Effector CD8-positive, alpha-beta T cell (primary cell): ENCODE results near the gene FAM151B.
"Not testable (repeated sequence)": the region's sequence is repeated elsewhere in the genome, so short reads cannot be mapped to it uniquely, and the experiment has no call there.

Experiments used
- DNase-seq: peaks from one replicate; lab custom pipeline; 2025; lab: John Stamatoyannopoulos, UW
- total RNA-seq, 4 experiments: gene quantifications; one replicate each; lab custom pipeline; 2026; lab: John Stamatoyannopoulos, UW

The FAM151B gene, protein sequence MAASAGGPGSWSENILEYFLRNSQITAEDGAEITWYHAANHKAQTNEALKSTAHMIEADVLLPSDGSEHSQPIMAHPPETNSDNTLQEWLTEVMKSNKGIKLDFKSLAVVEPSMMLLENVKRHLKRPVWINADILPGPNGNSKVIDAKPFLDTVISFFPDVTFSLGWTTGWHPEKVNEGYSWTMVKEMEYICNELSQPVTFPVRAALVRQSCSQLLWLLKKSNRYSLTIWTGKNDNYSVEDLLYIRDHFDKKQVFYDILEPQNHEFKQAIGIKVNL
- 0.29 to 0.88 (median 0.61) reads per million in 4 experiments for total RNA-seq

DNA sequence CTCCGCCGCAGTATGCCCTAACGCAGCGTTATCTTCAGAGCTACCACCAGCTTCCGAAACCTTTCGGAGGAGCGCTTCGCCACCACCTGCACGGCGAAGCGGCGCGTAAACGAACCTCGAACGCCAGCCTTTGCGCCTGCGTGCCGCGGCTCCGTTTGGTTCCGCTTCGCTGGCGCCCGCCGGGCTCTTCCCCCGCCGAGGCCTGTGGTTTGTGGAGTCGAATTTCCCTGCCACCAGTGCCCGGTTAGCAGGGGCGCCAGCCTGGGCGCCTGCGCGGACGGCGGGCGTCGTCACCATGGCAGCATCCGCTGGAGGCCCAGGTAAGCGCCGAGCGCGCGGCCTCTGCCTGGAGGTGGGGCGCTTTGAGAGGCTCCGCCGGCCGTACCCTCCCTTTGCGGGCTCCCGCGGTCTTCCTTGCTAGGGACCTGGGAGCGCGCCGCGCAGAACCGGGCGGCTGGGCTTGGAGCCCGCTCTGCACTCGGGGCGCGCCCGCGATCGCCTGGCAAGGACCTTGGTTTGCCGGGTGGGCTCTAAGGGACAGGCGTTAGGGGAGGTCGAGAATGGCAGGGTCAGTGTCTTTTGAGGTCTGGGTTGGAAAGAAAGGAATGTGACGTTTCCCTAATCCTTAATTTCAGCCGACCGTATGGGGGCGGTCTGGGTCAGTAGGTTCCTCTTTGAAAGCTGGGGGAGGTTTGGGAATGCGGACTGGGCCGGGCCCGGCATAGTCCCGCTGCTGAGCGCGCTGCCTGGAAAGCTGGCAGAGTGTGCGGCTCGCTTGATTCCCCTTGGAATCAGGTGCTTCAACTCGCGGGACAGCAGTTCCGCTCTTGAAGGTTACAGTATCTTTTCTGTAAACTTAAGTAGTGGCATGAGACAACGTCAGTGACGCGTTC is at the start of gene FAM151B:
Gene FAM151B (plus strand): TSS at position 272 of the 893 bp plus-strand sequence. CDS start 24 bp downstream, at position 296.
- DNase-seq = peak; percentile 42

DNA sequence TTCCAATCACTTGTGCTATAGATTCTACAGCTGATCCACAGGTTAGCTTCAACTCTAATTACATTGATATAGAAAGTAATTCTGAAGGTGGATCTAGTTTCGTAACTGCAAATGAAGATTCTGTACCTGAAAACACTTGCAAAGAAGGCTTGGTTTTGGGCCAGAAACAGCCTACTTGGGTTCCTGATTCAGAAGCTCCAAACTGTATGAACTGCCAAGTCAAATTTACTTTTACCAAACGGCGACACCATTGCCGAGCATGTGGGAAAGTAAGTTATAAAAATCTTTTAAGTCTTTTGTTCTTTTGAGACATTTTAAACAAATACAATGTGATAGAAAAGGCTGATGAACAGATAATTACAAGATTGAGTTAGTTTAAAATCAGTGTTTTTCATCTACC is 49.2 kb upstream of the FAM151B start:
- no peak for DNase-seq

DNA sequence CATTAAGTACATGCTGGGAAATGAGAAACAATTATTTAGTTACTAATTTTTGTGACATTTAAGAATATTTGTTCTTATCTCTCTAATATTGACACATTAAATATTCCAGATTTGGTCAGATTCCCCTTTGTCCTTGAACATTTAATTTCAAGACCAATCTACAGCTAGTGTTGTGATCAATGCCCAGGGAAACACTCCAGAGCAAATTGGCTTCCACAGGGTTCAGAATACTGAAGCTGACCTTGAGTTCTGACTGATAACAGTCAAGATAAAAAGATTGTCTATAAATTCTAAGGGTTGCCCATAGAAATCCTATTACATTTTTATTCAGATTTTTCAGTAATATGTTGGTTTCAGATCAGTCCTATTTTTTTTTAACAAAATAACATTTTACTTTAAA is 48.7 kb upstream of the FAM151B start:
- DNase-seq = no peak

DNA sequence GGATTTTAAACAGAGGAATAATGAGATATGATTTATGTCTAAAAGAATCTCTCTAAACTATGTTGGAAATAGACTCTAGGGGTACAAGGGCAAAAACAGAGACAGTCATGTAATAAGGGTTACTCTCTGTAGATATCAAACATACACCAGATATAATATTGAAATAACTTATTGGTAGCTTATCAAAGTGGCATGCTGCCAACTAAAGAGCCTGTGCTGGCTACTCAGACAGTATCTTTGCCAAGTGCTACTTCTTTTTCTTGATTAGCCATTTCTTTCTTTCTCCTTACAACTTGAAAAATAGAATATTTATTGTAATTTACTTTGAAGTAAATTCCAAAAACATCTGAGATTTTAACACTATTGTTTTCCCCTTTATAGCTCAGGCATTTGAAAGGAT is 45.2 kb upstream of the FAM151B start:
- DNase-seq = no peak

DNA sequence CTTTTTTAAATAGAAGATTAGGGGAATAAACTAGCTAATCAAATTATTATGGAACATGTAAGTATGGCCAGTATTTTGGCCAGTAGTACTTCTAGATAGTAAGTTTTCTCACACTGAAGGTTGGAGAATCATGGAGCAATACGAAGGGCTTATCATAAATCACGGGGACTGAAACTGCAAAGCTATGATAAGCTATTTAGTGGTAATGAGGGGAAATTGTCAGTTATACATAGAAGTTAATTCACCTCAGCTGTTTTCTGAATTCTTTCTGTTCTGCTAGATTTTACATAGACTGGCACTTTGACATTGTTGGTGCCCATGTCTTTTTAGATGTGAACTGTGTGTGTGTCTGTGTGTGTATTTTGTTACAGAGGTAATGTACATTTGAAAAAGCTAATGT is 34.5 kb upstream of the FAM151B start:
- no peak for DNase-seq

DNA sequence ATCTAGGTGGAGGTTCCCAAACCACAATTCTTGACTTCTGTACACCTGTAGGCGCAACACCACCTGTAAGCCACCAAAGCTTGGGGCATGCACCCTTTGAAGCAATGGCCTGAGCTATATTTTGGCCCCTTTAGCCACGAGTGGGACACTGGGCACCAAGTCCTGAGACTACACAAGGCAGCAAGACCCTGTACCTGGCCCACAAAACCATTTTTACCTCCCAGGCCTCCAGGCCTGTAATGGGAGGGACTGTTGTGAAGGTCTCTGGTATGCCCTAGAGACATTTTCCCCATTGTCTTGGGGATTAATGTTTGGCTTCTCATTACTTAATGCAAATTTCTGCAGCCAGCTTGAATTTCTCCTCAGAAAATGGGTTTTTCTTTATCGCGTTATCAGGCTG is 24.6 kb upstream of the FAM151B start:
- no peak for DNase-seq

DNA sequence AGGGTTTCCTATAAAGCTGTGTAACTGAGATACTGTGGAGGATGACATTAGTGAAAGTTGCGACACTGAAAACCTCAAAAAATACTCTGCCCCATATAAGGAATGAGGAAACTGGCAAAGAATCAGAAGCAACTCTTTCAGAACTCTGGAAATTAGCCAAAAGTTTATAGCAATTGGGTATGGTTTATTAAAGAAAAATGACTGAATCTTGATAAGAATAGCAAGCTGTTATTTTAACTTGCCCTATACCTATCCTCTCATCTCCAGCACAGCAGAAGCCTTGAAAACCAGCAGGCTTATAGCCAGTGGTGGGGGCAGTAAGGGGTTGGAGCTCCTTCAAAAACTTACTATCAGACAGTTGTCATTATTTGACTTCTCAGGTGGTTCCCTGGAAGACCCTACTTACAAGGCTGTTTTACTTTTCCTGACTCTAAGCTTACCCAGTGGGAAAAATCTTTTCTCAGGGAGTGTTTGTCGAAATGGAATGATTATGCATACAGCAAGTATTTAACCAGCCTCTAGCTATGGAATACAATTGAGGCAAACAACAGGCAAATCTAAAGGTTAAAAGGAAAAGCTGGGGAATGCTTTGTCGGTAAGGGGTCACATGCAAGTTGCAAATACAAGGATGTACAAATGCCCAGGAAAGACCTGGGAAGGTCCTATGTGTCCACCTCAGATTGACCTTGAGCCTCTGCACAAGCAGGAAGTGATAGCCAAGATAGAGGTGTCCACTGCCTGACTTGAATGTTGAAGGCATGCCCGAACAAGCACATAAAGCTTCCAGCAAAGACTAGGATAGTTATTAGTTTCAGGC is 21.0 kb upstream of the FAM151B start:
- no peak for DNase-seq

DNA sequence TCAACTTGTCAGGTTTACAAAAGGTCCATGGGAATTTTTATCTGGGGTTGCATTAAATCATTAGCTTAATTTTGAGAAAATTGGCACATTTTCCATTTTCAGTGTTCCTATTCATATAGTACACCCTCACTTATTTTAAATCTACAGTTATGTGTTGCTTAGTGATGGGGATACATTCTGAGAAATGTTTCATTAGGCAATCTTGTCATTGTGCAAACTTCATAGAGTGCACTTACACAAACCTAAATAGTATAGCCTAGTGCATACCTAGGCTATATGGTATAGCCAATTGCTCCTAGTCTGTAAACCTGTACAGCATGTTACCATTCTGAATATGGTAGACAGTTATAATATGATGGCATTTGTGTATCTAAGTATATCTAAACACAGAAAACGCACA is 19.8 kb upstream of the FAM151B start:
- no peak for DNase-seq

DNA sequence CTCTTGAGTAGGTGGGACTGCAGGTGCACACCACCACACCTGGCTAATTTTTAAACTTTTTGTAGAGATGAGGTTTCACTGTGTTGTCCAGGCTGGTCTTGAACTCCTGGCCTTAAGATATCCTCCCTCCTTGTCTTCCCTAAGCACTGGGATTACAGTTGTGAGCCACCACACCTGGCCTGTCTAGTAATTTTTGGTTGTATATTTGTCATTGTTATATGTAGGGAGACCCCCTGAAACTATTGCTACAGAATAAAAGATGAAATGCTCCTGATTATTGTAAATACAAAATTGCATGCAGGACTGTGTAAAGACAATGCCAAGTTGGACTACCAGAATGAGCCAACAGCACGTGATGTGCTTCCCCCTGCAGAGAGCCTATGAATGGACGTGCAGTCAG is 17.3 kb upstream of the FAM151B start:
- DNase-seq = not testable (repeated sequence)

DNA sequence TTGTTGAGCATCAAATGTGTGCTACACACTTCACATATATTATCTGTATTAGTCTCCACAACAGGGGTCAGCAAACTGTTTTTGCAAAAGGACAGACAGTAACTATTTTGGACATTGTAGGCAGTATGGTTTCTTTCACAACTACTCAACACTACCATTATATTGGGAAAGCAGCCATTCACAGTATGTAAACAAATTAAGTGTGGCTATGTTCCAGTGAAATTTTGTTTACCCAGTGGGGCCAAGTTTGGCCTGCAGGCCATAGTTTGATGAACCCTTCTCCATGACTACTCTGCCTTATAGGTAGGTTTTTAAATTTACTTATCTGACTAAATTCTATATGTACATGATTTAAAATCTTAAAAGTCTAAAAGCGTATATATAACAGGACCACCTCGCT is 13.0 kb upstream of the FAM151B start:
- DNase-seq = no peak

DNA sequence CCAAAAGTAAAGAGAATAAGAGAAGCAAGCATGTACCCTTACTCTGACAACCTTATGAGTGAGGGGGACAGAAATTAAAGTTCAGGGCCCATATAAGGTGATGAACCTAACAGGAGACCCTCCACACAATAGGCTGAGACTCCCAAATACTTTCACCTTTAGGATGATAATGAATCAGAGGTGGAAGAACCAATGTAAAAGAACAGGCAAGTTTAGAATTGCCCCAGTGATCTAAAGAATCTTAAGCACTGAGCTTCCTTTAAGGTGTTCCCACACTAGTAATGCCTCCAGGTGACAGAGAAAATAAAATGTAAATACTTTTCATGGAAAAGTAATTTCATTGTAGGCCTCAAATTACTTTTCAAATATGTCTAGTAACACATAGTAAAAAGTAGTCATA is 8.2 kb upstream of the FAM151B start:
- DNase-seq = no peak

DNA sequence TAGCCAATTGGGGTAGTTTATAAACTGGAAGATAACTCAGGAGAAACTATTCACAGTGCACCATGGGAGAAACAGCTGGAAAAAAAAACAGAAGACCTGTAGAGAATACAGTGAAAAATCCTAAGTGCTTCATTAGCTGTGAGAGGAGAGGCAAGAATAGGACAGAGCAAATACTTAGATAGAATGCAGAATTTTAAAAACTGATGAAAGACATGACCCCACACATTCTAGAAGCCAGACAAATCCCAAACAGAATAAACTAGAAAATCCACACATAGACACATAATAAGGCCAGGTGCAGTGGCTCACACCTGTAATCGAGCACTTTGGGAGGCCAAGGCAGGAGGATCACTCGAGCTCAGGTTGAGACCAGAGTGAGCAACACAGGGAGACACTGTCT is 7.5 kb upstream of the FAM151B start:
- no peak for DNase-seq

DNA sequence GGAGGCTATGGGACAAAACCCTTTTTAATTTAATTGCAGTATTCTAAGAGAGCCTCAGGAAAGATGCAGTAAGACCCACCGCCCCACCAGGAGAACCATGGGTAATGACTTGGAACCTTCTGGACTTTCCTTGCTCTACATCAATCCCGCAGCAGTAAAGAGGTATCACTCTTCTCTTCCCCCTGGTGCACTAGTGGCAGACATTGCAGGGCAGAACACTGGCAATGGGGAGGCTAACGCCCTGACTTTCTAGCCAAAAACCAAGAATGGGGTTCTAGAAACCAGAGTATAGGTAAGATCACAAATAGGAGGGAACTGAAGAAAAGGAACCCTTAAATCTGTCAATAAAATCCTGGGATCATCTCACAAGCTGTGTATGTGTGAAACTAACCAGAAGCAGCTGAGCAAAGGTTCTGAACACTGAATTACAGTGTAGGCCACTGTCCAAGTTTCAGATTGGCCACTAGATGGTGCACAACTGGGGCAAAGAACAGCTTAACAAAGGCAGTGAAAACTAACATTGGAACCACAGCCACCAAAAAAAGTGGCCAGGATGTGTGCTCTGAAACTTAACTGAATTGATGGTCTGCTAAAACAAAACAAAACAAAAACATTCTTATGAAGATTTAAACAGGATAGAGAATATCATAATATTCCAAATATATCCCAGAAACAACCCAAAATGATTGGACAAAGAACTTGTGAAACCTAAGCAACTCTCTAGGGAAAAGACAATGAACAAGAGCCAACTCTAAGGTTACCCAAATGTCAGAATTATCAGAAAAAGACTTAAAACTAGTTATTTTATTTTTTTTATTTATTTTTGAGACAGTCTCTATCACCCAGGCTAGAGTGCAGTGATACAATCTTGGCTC is 6.6 kb upstream of the FAM151B start:
- no peak for DNase-seq

DNA sequence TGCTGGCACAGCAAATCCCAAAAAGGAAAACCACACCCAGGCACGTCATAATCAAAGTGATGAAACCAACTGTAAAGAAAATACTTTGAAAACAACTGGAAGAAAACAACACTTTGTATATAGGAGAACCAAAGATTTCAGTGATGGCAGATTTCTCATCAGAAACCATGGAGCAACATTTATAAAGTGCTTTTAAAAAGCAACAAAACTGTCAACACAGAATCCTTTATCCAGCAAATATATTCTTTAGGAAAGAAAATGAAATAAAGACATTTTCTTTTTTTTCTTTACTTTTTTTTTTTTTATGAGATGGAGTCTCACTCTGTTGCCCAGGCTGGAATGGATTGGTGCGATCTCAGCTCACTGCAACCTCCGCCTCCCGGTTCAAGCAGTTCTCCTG is 5.3 kb upstream of the FAM151B start:
- DNase-seq = no peak

DNA sequence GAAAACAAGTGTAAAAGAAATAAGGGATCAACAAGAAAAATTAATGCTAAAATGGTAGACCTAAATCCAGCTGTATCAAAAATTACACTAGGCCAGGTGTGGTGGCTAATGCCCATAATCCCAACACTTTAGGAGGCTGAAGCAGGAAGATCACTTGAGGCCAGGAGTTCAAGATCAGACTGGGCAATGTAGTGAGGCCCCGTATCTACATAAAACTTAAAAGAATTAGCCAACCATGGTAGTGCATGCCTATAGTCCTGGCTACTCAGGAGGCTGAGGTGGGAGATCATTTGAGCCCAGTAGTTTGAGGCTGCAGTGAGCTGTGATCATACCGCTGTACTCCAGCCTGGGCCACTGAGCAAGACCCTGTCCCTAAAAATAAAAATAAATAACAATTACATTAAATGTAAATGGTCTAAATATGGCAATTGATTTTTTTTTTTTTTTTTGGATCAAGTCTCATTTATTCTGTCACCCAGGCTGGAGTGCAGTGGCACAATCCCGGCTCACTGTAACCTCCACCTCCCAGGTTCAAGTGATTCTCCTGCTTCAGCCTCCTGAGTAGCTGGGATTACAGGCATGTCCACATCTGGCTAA is 4.2 kb upstream of the FAM151B start:
- DNase-seq = no peak

DNA sequence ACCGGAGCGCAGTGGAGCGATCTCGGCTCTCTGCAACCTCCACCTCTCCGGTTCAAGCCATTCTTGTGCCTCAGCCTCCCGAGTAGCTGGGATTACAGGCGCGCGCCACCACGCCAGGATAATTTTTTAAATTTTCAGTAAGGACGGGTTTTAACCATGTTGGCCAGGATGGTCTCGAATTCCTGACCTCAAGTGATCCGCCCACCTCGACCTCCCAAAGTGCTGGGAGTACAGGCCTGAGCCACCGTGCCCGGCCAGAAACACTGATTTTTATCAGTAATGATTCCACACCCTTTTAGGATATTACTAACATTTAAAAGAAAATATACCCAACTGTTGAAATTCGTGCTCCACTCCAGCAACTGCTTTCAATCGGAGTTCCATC is 464 bp upstream of the FAM151B start:
- no peak for DNase-seq

DNA sequence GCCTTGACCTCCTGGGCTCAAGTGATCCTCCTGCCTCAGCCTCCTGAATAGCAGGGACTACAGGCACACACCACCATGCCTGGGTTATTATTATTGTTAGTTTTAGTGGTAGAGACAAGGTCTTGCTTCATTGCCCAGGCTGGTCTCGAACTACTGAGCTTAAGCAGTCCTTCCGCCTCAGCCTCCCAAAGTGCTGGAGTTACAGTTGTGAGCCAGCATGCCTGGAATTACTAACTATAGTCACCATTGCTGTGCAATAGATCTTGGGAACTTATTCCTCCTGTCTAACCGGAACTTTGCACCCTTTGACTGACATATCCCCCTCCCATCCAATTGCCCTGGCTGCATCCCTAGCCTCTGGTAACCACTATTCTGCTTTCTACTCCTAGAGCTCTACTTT is 3.4 kb downstream of the FAM151B start:
- DNase-seq = no peak

DNA sequence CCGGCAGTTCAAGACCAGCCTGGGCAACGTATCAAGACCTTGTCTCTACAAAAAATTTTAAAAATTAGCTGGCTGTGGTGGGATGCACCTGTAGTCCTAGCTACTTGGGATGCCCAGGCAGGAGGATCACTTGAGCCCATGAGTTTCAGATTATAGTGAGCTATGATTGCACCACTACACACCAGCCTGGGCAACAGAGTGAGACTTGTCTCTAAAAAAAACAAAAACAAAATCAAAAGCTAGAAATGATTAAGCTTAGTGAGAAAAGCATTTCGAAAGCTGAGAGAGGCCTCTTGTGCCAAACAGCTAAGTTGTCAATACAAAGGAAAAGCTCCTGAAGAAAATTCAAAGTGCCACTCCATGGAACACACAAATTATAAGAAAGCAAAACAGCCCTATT is 4.8 kb downstream of the FAM151B start:
- no peak for DNase-seq

DNA sequence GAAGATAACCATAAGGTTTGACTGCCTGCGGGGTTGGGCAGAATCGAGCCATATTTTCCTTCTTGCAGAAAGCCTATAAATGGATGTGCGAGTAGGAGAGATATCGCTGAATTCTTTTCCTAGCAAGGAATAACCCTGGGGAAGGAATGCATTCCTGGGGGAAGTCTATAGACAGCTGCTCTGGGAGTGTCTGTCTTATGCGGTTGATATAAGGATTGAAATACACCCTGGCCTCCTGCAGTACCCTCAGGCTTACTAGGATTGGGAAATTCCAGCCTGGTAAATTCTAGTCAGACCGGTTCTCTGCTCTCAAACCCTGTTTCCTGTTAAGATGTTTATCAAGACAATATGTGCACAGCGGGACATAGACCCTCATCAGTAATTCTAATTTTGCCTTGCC is 5.5 kb downstream of the FAM151B start:
- not testable (repeated sequence) for DNase-seq

DNA sequence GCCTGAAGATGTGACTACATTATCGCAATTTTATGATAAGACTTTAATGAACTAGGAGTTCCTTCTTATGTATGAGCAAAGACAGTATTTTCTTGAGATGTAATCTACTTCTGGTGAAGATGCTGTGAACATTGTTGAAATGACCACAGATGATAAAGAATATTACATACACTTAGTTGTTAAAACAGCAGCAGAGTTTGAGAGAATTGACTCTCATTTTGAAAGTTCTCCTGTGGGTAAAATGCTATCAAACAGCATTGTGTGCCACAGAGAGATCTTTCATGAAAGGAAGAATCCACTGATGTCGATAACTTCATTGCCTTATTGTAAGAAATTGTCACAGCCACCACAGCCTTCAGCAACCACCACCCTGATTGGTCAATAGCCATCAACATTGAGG is 8.0 kb downstream of the FAM151B start:
- no peak for DNase-seq

DNA sequence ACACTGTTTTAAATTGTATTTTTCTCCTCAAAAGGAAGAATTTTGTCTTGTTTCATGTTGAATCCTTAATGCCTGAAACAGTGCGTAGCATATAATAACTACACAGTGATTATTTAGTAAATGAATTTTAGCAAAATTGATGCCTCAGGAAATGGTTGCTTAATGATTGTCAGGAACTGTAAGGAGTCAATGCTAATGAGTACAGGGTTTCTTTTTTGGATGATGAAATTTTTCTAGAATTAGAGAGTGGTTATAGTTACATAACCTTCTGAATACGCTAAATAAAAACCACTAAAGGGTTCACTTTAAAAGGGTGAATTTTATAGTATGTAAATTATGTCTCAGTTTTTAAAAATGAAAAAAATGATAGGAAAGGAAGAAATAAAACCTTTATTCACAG is 14.9 kb downstream of the FAM151B start:
- DNase-seq = no peak
